AG04449 (cell line): ENCODE measurements around the gene LRRC2.
"Not testable (repeated sequence)": the region's sequence is repeated elsewhere in the genome, so short reads cannot be mapped to it uniquely, and the experiment has no call there.

Experiments used
- CTCF ChIA-PET: fragments of 350-600 bp; formaldehyde crosslinking; extraction: SDS; loops from one replicate; lab custom pipeline; 2021; ENCODE audit warnings: antibody characterized with exemption; lab: Yijun Ruan, JAX
- POLR2A ChIA-PET: fragments of 400-600, 350-600 bp; formaldehyde crosslinking; extraction: SDS; loops from one replicate; lab custom pipeline; 2020; ENCODE audit warnings: antibody characterized with exemption, inconsistent platforms; lab: Yijun Ruan, JAX
- DNase-seq: peaks from one replicate; pipeline ENCODE4 v3.0.0-alpha.2; 2010; ENCODE audit warnings: low read depth, low spot score
- H3K4me3 ChIP-seq: 2 replicates; pipeline ENCODE4 v1.5.1; 2011; ENCODE audit warnings: low read depth, mild to moderate bottlenecking, control low read depth, low read length
- CTCF ChIP-seq: IDR thresholded peaks from one replicate; pipeline ENCODE4 v1.5.1; 2011; ENCODE audit warnings: mild to moderate bottlenecking, moderate library complexity, low read length, control low read depth, inconsistent platforms; ENCODE audit not compliant: insufficient read depth; ENCODE audit errors: missing control alignments

LRRC2 gene

DNA sequence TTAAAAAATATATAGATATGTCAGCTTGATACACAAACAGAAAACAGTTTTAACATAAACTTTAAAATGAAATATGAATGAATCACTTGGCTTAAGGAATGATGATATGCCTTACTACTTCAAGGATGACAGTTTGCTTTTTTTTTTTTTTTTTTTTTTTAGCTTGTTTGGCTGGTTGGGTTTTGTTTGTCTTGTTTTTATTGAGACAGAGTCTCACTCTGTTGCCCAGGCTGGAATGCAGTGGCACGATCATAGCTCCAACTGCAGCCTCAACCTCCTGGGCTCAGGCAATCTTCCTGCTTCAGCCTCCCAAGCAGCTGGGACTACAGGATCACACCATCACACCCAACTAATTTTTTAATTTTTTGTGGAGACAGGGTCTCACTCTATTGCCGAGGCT, 14.5 kb downstream of the LRRC2 start:
- TF ChIP-seq CTCF = no peak
- POLR2A ChIA-PET = no interaction called here
- CTCF ChIA-PET = interaction anchor here (0.8 to 3.1 kb wide), 4 partner anchors 9 to 78 kb away, joined by 3 to 10 read pairs (median 4); no protein-coding TSS in a partner anchor
- no peak overlapping the region for H3K4me3 ChIP-seq
- no peak for DNase-seq

DNA sequence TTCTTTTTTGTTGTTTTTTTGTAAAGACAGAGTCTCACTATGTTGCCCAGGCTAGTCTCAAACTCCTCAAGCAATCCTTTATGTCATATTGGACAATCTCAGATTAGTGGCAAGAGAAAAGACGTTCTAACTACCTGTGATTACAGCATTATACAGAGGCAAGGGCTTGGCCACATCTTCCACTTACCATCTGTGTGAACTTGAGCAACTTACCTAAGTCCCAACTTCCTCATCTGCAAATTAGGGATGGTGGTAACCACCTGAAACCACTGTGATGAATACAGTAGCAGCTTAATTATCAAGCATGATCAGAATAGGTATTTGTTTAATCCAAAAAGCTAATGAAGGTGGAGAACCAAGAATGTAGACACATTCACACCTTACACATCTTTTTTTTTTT, 16.1 kb downstream of the LRRC2 start:
- no peak overlapping the region for H3K4me3 ChIP-seq
- no peak for TF ChIP-seq CTCF
- no peak for DNase-seq
- POLR2A ChIA-PET = no interaction called here
- CTCF ChIA-PET = interaction anchor here (1.6 to 2.6 kb wide), 2 partner anchors 11 to 61 kb away, joined by 6 to 15 read pairs; no protein-coding TSS in a partner anchor

DNA sequence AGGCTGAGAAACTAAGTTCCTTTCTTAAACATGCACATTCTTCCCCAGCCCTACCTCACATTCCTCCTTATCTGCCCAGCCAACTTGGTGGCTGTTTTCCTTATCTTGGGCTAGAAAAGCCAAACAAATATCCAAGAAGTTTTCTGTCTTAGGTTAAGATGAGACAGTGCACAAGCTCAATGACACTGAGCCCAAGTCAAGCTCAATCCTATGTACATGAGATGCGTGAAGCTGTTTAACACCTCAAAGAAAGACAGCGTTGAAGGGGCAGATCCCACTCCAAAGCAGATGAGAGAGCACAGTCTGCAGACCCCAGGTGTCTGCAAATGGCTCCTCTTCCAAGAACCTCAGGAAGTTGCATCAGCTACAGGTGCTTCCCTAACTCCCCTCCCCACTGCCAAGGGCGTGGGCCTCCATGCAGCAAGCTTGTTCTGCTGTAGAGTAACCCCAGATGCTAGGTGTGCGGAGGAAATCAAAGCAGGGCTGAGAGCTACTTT, 16.6 kb downstream of the LRRC2 start:
- no peak for DNase-seq
- ChIA-PET CTCF (interaction anchor here (0.8 to 2.6 kb wide), 3 partner anchors 10 to 61 kb away, joined by 3 to 15 read pairs (median 6); no protein-coding TSS in a partner anchor), POLR2A (no interaction called here)
- no peak overlapping the region for H3K4me3 ChIP-seq
- no peak for TF ChIP-seq CTCF

GRCh38 chr3:46548611-46549010, 17.5 kb downstream of the LRRC2 start:
- CTCF ChIA-PET = interaction anchor here (0.8 to 2.6 kb wide), 3 partner anchors 9 to 60 kb away, joined by 3 to 15 read pairs (median 6); no protein-coding TSS in a partner anchor
- H3K4me3 ChIP-seq, POLR2A ChIA-PET, DNase-seq: not testable (repeated sequence)

- CTCF ChIA-PET = no interaction called here
- DNase-seq = no peak
- no peak overlapping the region for H3K4me3 ChIP-seq
- TF ChIP-seq CTCF = no peak
- POLR2A ChIA-PET = no interaction called here
Observed at GRCh38 chr3:46546896-46547440, 19.1 kb downstream of the LRRC2 start.

DNA sequence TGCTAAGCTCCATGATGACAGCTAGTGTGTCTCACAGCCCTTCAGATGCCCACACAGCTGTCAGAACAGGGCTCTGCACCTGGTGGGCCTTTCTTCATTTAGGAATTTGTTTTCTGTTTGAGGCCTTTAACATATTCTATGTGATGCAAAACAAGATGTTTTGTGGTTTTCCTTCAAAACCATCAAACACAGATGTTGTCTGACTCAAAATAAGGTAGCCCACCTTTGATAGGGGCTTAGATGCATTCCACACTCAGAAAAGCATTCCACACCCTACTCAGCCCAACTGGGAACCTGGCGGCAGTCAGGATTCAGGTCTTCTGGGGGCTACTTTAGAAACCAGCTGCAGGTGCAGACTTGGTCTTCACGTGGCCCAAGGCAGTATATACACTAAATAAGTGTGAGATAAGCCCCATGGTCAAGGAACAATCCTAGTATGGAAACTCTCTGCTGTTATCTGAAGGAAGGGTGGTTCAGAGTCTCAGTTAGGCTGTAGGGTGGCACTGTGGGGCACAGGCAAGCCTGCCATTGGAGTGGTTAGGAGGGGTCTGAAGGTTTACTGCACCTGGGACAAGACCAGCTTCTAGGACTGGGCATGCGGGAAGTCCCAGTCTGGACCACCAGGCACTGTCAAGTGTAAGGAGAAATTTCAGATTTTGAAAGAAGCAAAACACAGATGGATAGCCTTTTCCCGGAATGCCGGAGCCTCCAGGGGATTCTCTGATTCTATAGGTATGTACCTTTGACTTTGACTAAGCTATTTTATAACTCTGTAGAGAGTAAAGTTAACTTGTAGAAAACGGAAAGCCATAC, 20.1 kb downstream of the LRRC2 start:
- no peak for TF ChIP-seq CTCF
- no peak overlapping the region for H3K4me3 ChIP-seq
- no peak for DNase-seq
- ChIA-PET CTCF (interaction anchor here (1.1 kb wide), 1 partner anchor 57 kb away, joined by 3 read pairs; no protein-coding TSS in a partner anchor), POLR2A (no interaction called here)
